B cell (primary cell): ENCODE results near the gene FIBCD1. TPM values are rescaled to one million over a fixed set of nuclear protein-coding genes. Genes with fewer than 3 reads are reported as not detected.

ENCODE experiments used
- ATAC-seq: fragments of 200-7000 bp; cut with Tn5 transposase; one replicate; pipeline ENCODE4 v1.10.0; 2021; ENCODE audit warnings: low read depth, mild to moderate bottlenecking, moderate number of reproducible peaks, moderate library complexity
- CTCF ChIA-PET: fragments of 350-600 bp; sonication (Branson Sonifier 250); formaldehyde crosslinking; loops from one replicate; lab custom pipeline; 2021; ENCODE audit warnings: antibody characterized with exemption, inconsistent platforms; lab: Charles Lee
- POLR2A ChIA-PET: fragments of 350-600 bp; sonication (Branson Sonifier 250); formaldehyde crosslinking; loops from one replicate; lab custom pipeline; 2021; ENCODE audit warnings: antibody characterized with exemption; lab: Charles Lee
- DNase-seq: peaks from one replicate; pipeline ENCODE4 v3.0.0; 2013
- H2AFZ ChIP-seq: 2 replicates; pipeline ENCODE4 v1.6.1; 2012; ENCODE audit warnings: mild to moderate bottlenecking, low read depth, low read length; ENCODE audit not compliant: insufficient read depth, poor library complexity, severe bottlenecking
- H3K27ac ChIP-seq, 2 donors: 1 replicate in 1 of 2; 2 replicates in 1 of 2; pipeline ENCODE4 v1.5.1; 2012 to 2013; ENCODE audit warnings: low read length in 2 of 2, mild to moderate bottlenecking in 2 of 2, moderate library complexity in 1 of 2
- H3K27me3 ChIP-seq, 4 experiments: fragments of 200-600 bp in 1 of 4; sonication (generic) in 1 of 4; replicated peaks in 1 of 4; 1 replicate in 2 of 4; 2 replicates in 2 of 4; pipeline versions ENCODE4 v1.6.1 to v1.7.0; 2013 to 2016; ENCODE audit warnings: low read length in 3 of 4, mild to moderate bottlenecking in 2 of 4, mixed read lengths in 1 of 4, moderate library complexity in 1 of 4; ENCODE audit not compliant: insufficient read depth in 4 of 4, control insufficient read depth in 3 of 4; ENCODE audit errors: control extremely low read depth in 1 of 4
- H3K36me3 ChIP-seq, 2 experiments: replicated peaks in 1 of 2; 1 replicate in 1 of 2; 2 replicates in 1 of 2; pipeline versions ENCODE4 v1.6.1 to v1.7.1; 2013; ENCODE audit warnings: low read length in 1 of 2; ENCODE audit not compliant: insufficient read depth in 2 of 2, control insufficient read depth in 1 of 2; ENCODE audit errors: control extremely low read depth in 1 of 2, extremely low read depth in 1 of 2
- H3K4me1 ChIP-seq, 2 donors: fragments of 200-600 bp in 1 of 2; sonication (generic) in 1 of 2; 1 replicate in 1 of 2; 2 replicates in 1 of 2; pipeline versions ENCODE4 v1.5.1 to v1.6.1; 2013 to 2017; ENCODE audit warnings: low read length in 2 of 2; ENCODE audit not compliant: control insufficient read depth in 2 of 2, insufficient read depth in 2 of 2
- H3K4me2 ChIP-seq: replicated peaks from 2 replicates; pipeline ENCODE3; 2012; ENCODE audit warnings: mild to moderate bottlenecking, low read depth, low read length; ENCODE audit not compliant: poor library complexity, severe bottlenecking
- H3K4me3 ChIP-seq, 5 experiments: fragments of 200-600 bp in 1 of 5; sonication (generic) in 1 of 5; 1 replicate in 3 of 5; 2 replicates in 2 of 5; pipeline versions ENCODE4 v1.5.1 to v1.7.0; 2011 to 2016; ENCODE audit warnings: low read length in 4 of 5, mild to moderate bottlenecking in 4 of 5, low read depth in 2 of 5, control low read depth in 1 of 5, moderate library complexity in 1 of 5; ENCODE audit not compliant: insufficient read depth in 1 of 5; ENCODE audit errors: control extremely low read depth in 1 of 5, extremely low read depth in 1 of 5
- H3K79me2 ChIP-seq: fragments of 200-600 bp; sonication (generic); one replicate; pipeline ENCODE4 v1.6.0; 2016; ENCODE audit warnings: low read length; ENCODE audit not compliant: control insufficient read depth, insufficient read depth
- H3K9ac ChIP-seq: fragments of 200-600 bp; sonication (generic); 2 replicates; pipeline ENCODE4 v1.6.1; 2017; ENCODE audit warnings: mild to moderate bottlenecking, low read length, moderate library complexity
- H3K9me3 ChIP-seq, 3 donors: one replicate each; pipeline versions ENCODE4 v1.6.1 to v1.7.1; 2013; ENCODE audit warnings: low read length in 2 of 3; ENCODE audit not compliant: control insufficient read depth in 2 of 3, insufficient read depth in 1 of 3; ENCODE audit errors: control extremely low read depth in 1 of 3
- H4K20me1 ChIP-seq: 2 replicates; pipeline ENCODE4 v1.6.0; 2012; ENCODE audit warnings: mild to moderate bottlenecking, low read length; ENCODE audit not compliant: insufficient read depth, control insufficient read depth, poor library complexity, severe bottlenecking
- H3K27ac Mint-ChIP-seq: one replicate; pipeline ENCODE4 v1.8.0; 2021; ENCODE audit warnings: mixed read lengths
- H3K27me3 Mint-ChIP-seq: one replicate; pipeline ENCODE4 v1.8.0; 2021; ENCODE audit warnings: mixed read lengths
- H3K4me1 Mint-ChIP-seq: one replicate; pipeline ENCODE4 v1.8.0; 2021; ENCODE audit warnings: mixed read lengths
- H3K4me3 Mint-ChIP-seq: one replicate; pipeline ENCODE4 v1.8.0; 2021; ENCODE audit warnings: mixed read lengths
- H3K9me3 Mint-ChIP-seq: one replicate; pipeline ENCODE4 v1.8.0; 2022; ENCODE audit warnings: mixed read lengths; ENCODE audit not compliant: insufficient read depth
- CTCF ChIP-seq: fragments of 200-600 bp; IDR thresholded peaks from one replicate; pipeline ENCODE4 v1.8.0; 2022; ENCODE audit warnings: antibody characterized with exemption, mild to moderate bottlenecking
- EZH2 ChIP-seq: IDR thresholded peaks from 2 replicates; pipeline ENCODE4 v1.6.1; 2012; ENCODE audit warnings: borderline replicate concordance, low read depth, mild to moderate bottlenecking, moderate library complexity, low read length; ENCODE audit not compliant: insufficient read depth, poor library complexity, severe bottlenecking
- WGBS: methylation state at CpG from one replicate; pipeline ENCODE4 v1.1.5; 2013; ENCODE audit warnings: missing lambda C conversion rate; ENCODE audit not compliant: insufficient coverage; 5-methylcytosine and 5-hydroxymethylcytosine counted together
- intact Hi-C: fragments of 100-400 bp; cut with micrococcal nuclease; formaldehyde crosslinking; loops from one replicate; pipeline ENCODE4 v1.10.0; 2022
- polyA plus RNA-seq: library from polyadenylated mRNA; depleted of rRNA; stranded (reverse); fragments of >200 nt; gene quantifications from 2 replicates; pipeline ENCODE4 v1.2.3, GENCODE V29; 2012
- total RNA-seq, 2 donors: library from RNA; stranded (reverse); fragments of 120-200 nt in 1 of 2; gene quantifications; 1 replicate in 1 of 2; 2 replicates in 1 of 2; pipeline versions ENCODE4 v1.2.3 to v1.2.4, GENCODE V29; 2013 to 2022

Gene FIBCD1
- total and polyA plus RNA-seq, 2 donors (not counting 1 experiment from before 2014, with no cell fraction given) = not detected

- H3K4me2 ChIP-seq = no peak overlapping the region
- H2AFZ ChIP-seq = no peak overlapping the region
Observed at GRCh38 chr9:130936285-130937117, 2.5 kb downstream of the FIBCD1 start.

More at GRCh38 chr9:130936285-130937117, 2.5 kb downstream of the FIBCD1 start:
- CTCF ChIA-PET = interaction anchor here (0.6 to 1.2 kb wide), 4 partner anchors 10 to 230 kb away, joined by 3 to 4 read pairs (median 3); no protein-coding TSS in a partner anchor
- Histone ChIP-seq H3K79me2 (no peaks in the 10 kb centered on the region), H4K20me1 (no peaks in the 10 kb centered on the region), H3K36me3 (no peaks in the 10 kb centered on the region), H3K27ac (no peak overlapping the region), H3K9me3 (peaks cover 0 to 3% (median 0%) of the 10 kb centered on the region in 3 donors), H3K4me3 (no peak overlapping the region), H3K27me3 (peaks cover 0 to 78% (median 41%) of the 10 kb centered on the region in 4 experiments), H3K9ac (no peak overlapping the region), H3K4me1 (peaks cover 19 to 32% of the 10 kb centered on the region in 2 donors)
- 29% methylated on average over 8 of the region's 12 CpGs for WGBS
- H3K9me3 Mint-ChIP-seq = no peaks in the 10 kb centered on the region
- ATAC-seq (no peak), DNase-seq (no peak)
- intact Hi-C loops = no loop called here
- peaks cover 28% of the 10 kb centered on the region for H3K4me1 Mint-ChIP-seq
- H3K27me3 Mint-ChIP-seq = peaks cover 57% of the 10 kb centered on the region
- POLR2A ChIA-PET = no interaction called here
- H3K4me3 Mint-ChIP-seq = peak overlapping the region; percentile 36
- H3K27ac Mint-ChIP-seq = no peak overlapping the region
- TF ChIP-seq EZH2 (no peak), CTCF (no peak)
